ENCODE measurements around the gene ZNF358. TPM values are rescaled to one million over a fixed set of nuclear protein-coding genes. Genes with fewer than 3 reads are reported as not detected.
A peak's percentile ranks its signal among the peaks of the same experiment; 100 is the strongest.

ZNF358 gene
- total RNA-seq, 2 donors from 2014 or later = 20.2 to 44.1 TPM

- no peaks in the 10 kb centered on the region for H3K27me3 ChIP-seq
- no peak overlapping the region for H3K27ac ChIP-seq
- no peak overlapping the region for H3K4me3 ChIP-seq
- intact Hi-C loops (cut with DNase I) = no loop called here
- H3K9ac ChIP-seq (ENCODE audit: low read depth in 2 of 2, low read length in 2 of 2) = no peak overlapping the region
- no peaks in the 10 kb centered on the region for H3K9me3 ChIP-seq
- TF ChIP-seq CTCF (IDR thresholded peaks at IDR 0.05) = no peak
- DNase-seq = no peak
- H3K36me3 ChIP-seq = no peaks in the 10 kb centered on the region
- no peaks in the 10 kb centered on the region for H3K4me1 ChIP-seq
Observed at GRCh38 chr19:7529610-7530490, 13.9 kb downstream of the ZNF358 start.

- peaks cover 4% of the 10 kb centered on the region for H3K4me1 ChIP-seq
- H3K27me3 ChIP-seq = no peaks in the 10 kb centered on the region
- intact Hi-C loops (cut with DNase I) = no loop called here
- TF ChIP-seq CTCF (IDR thresholded peaks at IDR 0.05) = no peak
- no peaks in the 10 kb centered on the region for H3K9me3 ChIP-seq
- no peaks in the 10 kb centered on the region for H3K36me3 ChIP-seq
- H3K9ac ChIP-seq (ENCODE audit: low read depth in 2 of 2, low read length in 2 of 2) = peak overlapping the region; percentile 78 to 91
- peak; percentile 76 for DNase-seq
- H3K27ac ChIP-seq = peak overlapping the region; percentile 73
- peak overlapping the region; percentile 77 for H3K4me3 ChIP-seq
Observed at GRCh38 chr19:7533281-7533885, 17.5 kb downstream of the ZNF358 start.

GRCh38 chr19:7533925-7534480, 18.1 kb downstream of the ZNF358 start:
- peak overlapping the region; percentile 77 for H3K4me3 ChIP-seq
- intact Hi-C loops (cut with DNase I) = no loop called here
- no peaks in the 10 kb centered on the region for H3K36me3 ChIP-seq
- H3K27me3 ChIP-seq = no peaks in the 10 kb centered on the region
- H3K4me1 ChIP-seq = peaks cover 4% of the 10 kb centered on the region
- no peak for TF ChIP-seq CTCF (IDR thresholded peaks at IDR 0.05)
- no peaks in the 10 kb centered on the region for H3K9me3 ChIP-seq
- peak overlapping the region; percentile 78 to 91 for H3K9ac ChIP-seq (ENCODE audit: low read depth in 2 of 2, low read length in 2 of 2)
- DNase-seq = peak; percentile 92
- peak overlapping the region; percentile 73 for H3K27ac ChIP-seq

- Histone ChIP-seq H3K4me3 (peak overlapping the region; percentile 77), H3K4me1 (peaks cover 4% of the 10 kb centered on the region), H3K36me3 (no peaks in the 10 kb centered on the region), H3K27me3 (no peaks in the 10 kb centered on the region), H3K9me3 (no peaks in the 10 kb centered on the region), H3K9ac (ENCODE audit: low read depth in 2 of 2, low read length in 2 of 2) (peak overlapping the region; percentile 91 to 98), H3K27ac (peak overlapping the region; percentile 73)
- intact Hi-C loops (cut with DNase I) = no loop called here
- peak; percentile 68 for DNase-seq
- TF ChIP-seq CTCF (IDR thresholded peaks at IDR 0.05) = no peak
Observed at GRCh38 chr19:7534531-7535046, 18.7 kb downstream of the ZNF358 start.

All from colonic mucosa (tissue), 4 donors.